Measurements from ENCODE around the gene CDK12.

Gene CDK12

GRCh38 chr17:39581759-39582085 lies 120.4 kb downstream of the CDK12 start:
- Histone ChIP-seq H3K4me3 (ENCODE audit: low read depth, low read length) (no peak overlapping the region), H3K9ac (ENCODE audit: low read depth, low read length) (no peak overlapping the region), H3K4me1 (ENCODE audit: control insufficient read depth, insufficient read depth, low read length) (peaks cover 24% of the 10 kb centered on the region), H3K9me3 (ENCODE audit: control insufficient read depth, insufficient read depth, low read length) (no peaks in the 10 kb centered on the region), H3K27ac (ENCODE audit: low read depth, low read length) (no peak overlapping the region), H3K36me3 (ENCODE audit: control insufficient read depth, insufficient read depth, low read length) (no peaks in the 10 kb centered on the region), H3K27me3 (ENCODE audit: control insufficient read depth, insufficient read depth, low read length) (no peaks in the 10 kb centered on the region; the same call in 1 of the 2 replicates)

GRCh38 chr17:39582658-39583057 lies 121.4 kb downstream of the CDK12 start:
- H3K4me3 ChIP-seq (ENCODE audit: low read depth, low read length) = no peak overlapping the region
- no peaks in the 10 kb centered on the region for H3K36me3 ChIP-seq (ENCODE audit: control insufficient read depth, insufficient read depth, low read length)
- no peaks in the 10 kb centered on the region for H3K9me3 ChIP-seq (ENCODE audit: control insufficient read depth, insufficient read depth, low read length)
- no peaks in the 10 kb centered on the region; the same call in 1 of the 2 replicates for H3K27me3 ChIP-seq (ENCODE audit: control insufficient read depth, insufficient read depth, low read length)
- H3K27ac ChIP-seq (ENCODE audit: low read depth, low read length) = no peak overlapping the region
- H3K4me1 ChIP-seq (ENCODE audit: control insufficient read depth, insufficient read depth, low read length) = peaks cover 24% of the 10 kb centered on the region
- H3K9ac ChIP-seq (ENCODE audit: low read depth, low read length) = no peak overlapping the region
